Loucy (cell line): ENCODE results near the gene UQCC5.

ENCODE experiments used
- EZH2phosphoT487 ChIP-seq: fragments of 200-600 bp; IDR thresholded peaks from 2 replicates; pipeline ENCODE4 v1.6.1; 2018; ENCODE audit warnings: antibody characterized with exemption, mild to moderate bottlenecking, moderate library complexity, borderline replicate concordance
- TF ChIP-seq, protein P1 (sequence below): fragments of 200-600 bp; sonication (generic); conservative IDR thresholded peaks from 2 replicates; pipeline ENCODE4 v1.5.1; 2014; ENCODE audit warnings: mild to moderate bottlenecking, antibody characterized with exemption, low read length

DNA sequence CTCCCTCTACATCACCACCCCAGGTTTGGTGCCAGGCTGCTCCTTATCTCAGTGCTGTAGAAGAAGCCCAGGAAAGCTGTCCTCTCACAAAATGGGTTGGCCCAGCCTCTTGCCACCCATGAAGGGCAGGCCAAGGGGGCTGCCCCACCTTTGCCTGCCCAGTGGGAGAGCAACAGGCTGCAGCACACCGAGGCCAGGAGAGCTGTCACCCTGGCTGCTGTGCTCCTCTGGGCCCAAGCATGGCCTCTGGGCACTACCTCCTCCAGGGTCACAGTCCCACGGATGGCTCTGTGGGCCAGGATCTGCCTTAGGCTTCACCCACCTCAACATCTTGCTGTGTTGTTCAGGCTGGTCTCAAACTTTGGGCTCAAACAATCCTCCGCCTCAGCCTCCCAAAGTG lies 47.7 kb upstream of the UQCC5 start:
- TF ChIP-seq, protein P1, sequence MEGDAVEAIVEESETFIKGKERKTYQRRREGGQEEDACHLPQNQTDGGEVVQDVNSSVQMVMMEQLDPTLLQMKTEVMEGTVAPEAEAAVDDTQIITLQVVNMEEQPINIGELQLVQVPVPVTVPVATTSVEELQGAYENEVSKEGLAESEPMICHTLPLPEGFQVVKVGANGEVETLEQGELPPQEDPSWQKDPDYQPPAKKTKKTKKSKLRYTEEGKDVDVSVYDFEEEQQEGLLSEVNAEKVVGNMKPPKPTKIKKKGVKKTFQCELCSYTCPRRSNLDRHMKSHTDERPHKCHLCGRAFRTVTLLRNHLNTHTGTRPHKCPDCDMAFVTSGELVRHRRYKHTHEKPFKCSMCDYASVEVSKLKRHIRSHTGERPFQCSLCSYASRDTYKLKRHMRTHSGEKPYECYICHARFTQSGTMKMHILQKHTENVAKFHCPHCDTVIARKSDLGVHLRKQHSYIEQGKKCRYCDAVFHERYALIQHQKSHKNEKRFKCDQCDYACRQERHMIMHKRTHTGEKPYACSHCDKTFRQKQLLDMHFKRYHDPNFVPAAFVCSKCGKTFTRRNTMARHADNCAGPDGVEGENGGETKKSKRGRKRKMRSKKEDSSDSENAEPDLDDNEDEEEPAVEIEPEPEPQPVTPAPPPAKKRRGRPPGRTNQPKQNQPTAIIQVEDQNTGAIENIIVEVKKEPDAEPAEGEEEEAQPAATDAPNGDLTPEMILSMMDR: no peak
- TF ChIP-seq EZH2phosphoT487: no peak
